ENCODE results near the gene NFASC. TPM values are rescaled to one million over a fixed set of nuclear protein-coding genes. Genes with fewer than 3 reads are reported as not detected.

NFASC gene
- total and polyA plus RNA-seq, 2 donors from 2014 or later, result 23.2 to 29.9 TPM

DNA sequence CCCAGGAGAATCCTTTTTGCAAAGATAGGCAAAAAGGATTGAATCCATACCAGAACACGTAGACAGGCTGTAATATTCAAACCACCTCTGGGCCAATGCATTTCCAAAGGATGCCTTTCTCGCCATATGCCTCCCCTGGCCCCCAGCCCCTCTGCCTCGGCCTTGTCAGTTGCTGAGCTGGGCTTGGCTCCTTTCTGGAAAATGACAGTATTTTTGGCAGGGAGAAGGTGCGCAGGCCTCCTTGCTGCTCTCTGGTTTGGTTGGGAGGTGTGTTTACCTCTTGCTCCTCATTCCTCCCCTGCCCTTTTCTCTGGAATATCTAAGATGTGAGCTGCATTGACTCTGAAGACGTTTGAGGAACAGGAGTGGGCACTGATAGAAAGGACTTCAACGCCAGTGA lies 146.3 kb downstream of the NFASC start:
- H3K4me1 ChIP-seq (ENCODE audit: control insufficient read depth in 2 of 3, insufficient read depth in 2 of 3, low read depth in 1 of 3, low read length in 3 of 3), result peaks cover 0 to 2% (median 0%) of the 10 kb centered on the region in 3 donors
- no peak for FAIRE-seq
- H3K4me3 ChIP-seq (ENCODE audit: low read length in 3 of 3), result no peak overlapping the region
- H3K9ac ChIP-seq (ENCODE audit: low read length in 3 of 3), result no peak overlapping the region
- no peak overlapping the region for H3K27ac ChIP-seq (ENCODE audit: low read depth in 2 of 2, low read length in 2 of 2)
- intact Hi-C loops (cut with DNase I), result no loop called here
- TF ChIP-seq, protein P1, sequence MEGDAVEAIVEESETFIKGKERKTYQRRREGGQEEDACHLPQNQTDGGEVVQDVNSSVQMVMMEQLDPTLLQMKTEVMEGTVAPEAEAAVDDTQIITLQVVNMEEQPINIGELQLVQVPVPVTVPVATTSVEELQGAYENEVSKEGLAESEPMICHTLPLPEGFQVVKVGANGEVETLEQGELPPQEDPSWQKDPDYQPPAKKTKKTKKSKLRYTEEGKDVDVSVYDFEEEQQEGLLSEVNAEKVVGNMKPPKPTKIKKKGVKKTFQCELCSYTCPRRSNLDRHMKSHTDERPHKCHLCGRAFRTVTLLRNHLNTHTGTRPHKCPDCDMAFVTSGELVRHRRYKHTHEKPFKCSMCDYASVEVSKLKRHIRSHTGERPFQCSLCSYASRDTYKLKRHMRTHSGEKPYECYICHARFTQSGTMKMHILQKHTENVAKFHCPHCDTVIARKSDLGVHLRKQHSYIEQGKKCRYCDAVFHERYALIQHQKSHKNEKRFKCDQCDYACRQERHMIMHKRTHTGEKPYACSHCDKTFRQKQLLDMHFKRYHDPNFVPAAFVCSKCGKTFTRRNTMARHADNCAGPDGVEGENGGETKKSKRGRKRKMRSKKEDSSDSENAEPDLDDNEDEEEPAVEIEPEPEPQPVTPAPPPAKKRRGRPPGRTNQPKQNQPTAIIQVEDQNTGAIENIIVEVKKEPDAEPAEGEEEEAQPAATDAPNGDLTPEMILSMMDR (IDR thresholded peaks at IDR 0.05; ENCODE audit: borderline replicate concordance, extremely low read depth, insufficient read depth), result no peak
- no peak for DNase-seq
- H3K9me3 ChIP-seq (ENCODE audit: control insufficient read depth in 2 of 3, insufficient read depth in 1 of 3, low read length in 3 of 3), result no peaks in the 10 kb centered on the region
- H3K27me3 ChIP-seq (ENCODE audit: control insufficient read depth, insufficient read depth, low read length), result no peaks in the 10 kb centered on the region
- no peaks in the 10 kb centered on the region for H3K36me3 ChIP-seq (ENCODE audit: control insufficient read depth in 2 of 3, insufficient read depth in 3 of 3, low read length in 3 of 3)

DNA sequence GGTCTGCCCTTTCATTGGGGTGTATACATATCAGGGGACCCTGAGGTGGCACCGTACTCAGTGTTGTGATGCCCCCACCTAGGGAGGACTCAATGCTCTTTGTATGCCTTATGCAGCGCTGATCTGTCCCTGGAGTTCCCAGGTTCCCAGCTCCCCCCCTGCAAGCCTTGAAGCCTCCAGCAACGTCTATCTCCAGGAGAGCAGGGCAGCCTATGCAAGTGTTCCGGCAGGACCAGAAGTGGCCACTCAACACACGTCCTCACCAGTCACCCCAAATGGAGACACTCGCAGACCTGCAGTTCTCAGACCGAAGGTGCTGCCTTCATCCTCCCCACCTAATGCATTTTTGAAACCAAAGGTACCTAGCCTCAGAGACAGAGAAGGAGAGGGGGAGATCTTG lies 147.1 kb downstream of the NFASC start:
- Histone ChIP-seq H3K9me3 (ENCODE audit: control insufficient read depth in 2 of 3, insufficient read depth in 1 of 3, low read length in 3 of 3) (no peaks in the 10 kb centered on the region), H3K27ac (ENCODE audit: low read depth in 2 of 2, low read length in 2 of 2) (no peak overlapping the region), H3K36me3 (ENCODE audit: control insufficient read depth in 2 of 3, insufficient read depth in 3 of 3, low read length in 3 of 3) (no peaks in the 10 kb centered on the region), H3K9ac (ENCODE audit: low read length in 3 of 3) (no peak overlapping the region), H3K4me3 (ENCODE audit: low read length in 3 of 3) (no peak overlapping the region), H3K4me1 (ENCODE audit: control insufficient read depth in 2 of 3, insufficient read depth in 2 of 3, low read depth in 1 of 3, low read length in 3 of 3) (peaks cover 0 to 2% (median 0%) of the 10 kb centered on the region in 3 donors), H3K27me3 (ENCODE audit: control insufficient read depth, insufficient read depth, low read length) (no peaks in the 10 kb centered on the region)
- TF ChIP-seq, protein P1 (IDR thresholded peaks at IDR 0.05; ENCODE audit: borderline replicate concordance, extremely low read depth, insufficient read depth), result no peak
- FAIRE-seq, result no peak
- intact Hi-C loops (cut with DNase I), result no loop called here
- no peak for DNase-seq

DNA sequence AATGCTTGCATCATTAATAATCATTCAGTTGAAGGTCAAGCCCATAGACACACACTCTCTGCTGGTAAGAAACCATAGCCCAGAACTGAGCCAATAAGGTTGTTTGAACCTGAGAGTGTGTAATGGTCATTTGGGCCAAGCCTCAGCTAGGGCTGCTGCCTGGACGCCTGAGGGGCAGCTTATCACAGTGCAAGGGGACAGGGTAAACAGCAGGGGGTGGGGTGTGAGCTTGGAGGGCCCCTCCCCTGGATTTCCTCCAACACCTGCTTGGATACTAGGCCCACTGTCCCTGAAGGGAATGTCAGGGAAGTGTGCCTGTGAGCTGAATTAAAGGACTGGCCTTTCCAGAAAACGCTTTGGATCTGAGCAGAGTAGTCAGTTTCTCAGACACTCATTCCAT lies 147.7 kb downstream of the NFASC start:
- Histone ChIP-seq H3K4me3 (ENCODE audit: low read length in 3 of 3) (no peak overlapping the region), H3K4me1 (ENCODE audit: control insufficient read depth in 2 of 3, insufficient read depth in 2 of 3, low read depth in 1 of 3, low read length in 3 of 3) (peaks cover 0 to 2% (median 0%) of the 10 kb centered on the region in 3 donors), H3K27ac (ENCODE audit: low read depth in 2 of 2, low read length in 2 of 2) (no peak overlapping the region), H3K36me3 (ENCODE audit: control insufficient read depth in 2 of 3, insufficient read depth in 3 of 3, low read length in 3 of 3) (no peaks in the 10 kb centered on the region), H3K9ac (ENCODE audit: low read length in 3 of 3) (no peak overlapping the region), H3K9me3 (ENCODE audit: control insufficient read depth in 2 of 3, insufficient read depth in 1 of 3, low read length in 3 of 3) (no peaks in the 10 kb centered on the region), H3K27me3 (ENCODE audit: control insufficient read depth, insufficient read depth, low read length) (no peaks in the 10 kb centered on the region)
- DNase-seq, result no peak
- FAIRE-seq, result no peak
- intact Hi-C loops (cut with DNase I), result no loop called here
- TF ChIP-seq, protein P1 (IDR thresholded peaks at IDR 0.05; ENCODE audit: borderline replicate concordance, extremely low read depth, insufficient read depth), result no peak

DNA sequence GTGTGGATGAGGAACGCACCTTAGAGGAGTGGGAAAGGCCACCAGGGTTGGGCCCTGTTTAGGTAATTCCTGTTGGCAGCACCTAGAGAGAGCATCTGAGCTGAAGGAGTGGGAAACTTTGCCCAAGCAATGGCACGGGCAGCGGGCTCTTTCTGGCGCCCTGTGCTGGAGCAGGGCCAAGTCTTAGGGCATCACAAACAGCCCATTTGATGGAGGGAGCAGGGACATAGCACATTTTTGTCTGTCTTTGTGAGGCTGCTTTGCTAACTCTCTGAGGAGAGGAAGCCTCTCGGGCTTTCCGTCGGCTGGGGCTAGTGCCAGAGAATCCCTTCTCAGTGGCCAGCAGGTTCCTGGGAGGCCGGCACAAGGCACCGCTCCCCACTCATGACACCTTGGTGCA lies 149.8 kb downstream of the NFASC start:
- TF ChIP-seq, protein P1 (IDR thresholded peaks at IDR 0.05; ENCODE audit: borderline replicate concordance, extremely low read depth, insufficient read depth), result no peak
- Histone ChIP-seq H3K36me3 (ENCODE audit: control insufficient read depth in 2 of 3, insufficient read depth in 3 of 3, low read length in 3 of 3) (no peaks in the 10 kb centered on the region), H3K9ac (ENCODE audit: low read length in 3 of 3) (no peak overlapping the region), H3K4me1 (ENCODE audit: control insufficient read depth in 2 of 3, insufficient read depth in 2 of 3, low read depth in 1 of 3, low read length in 3 of 3) (no peaks in the 10 kb centered on the region), H3K9me3 (ENCODE audit: control insufficient read depth in 2 of 3, insufficient read depth in 1 of 3, low read length in 3 of 3) (no peaks in the 10 kb centered on the region), H3K27ac (ENCODE audit: low read depth in 2 of 2, low read length in 2 of 2) (no peak overlapping the region), H3K27me3 (ENCODE audit: control insufficient read depth, insufficient read depth, low read length) (no peaks in the 10 kb centered on the region), H3K4me3 (ENCODE audit: low read length in 3 of 3) (no peak overlapping the region)
- no peak for FAIRE-seq
- intact Hi-C loops (cut with DNase I), result loop anchor here (5.0 kb wide), 1 partner anchor 53 kb away; no protein-coding TSS in a partner anchor
- no peak for DNase-seq

Measured in kidney (tissue), 14 donors.